Nephron progenitor cell (in vitro differentiated cells): ENCODE measurements around the gene EPB41L5.

Experiments used
- DNase-seq: peaks from one replicate; pipeline ENCODE4 v3.0.0; 2021
- H3K27ac Mint-ChIP-seq: 2 replicates; pipeline ENCODE4 v1.8.0; 2021; ENCODE audit warnings: mild to moderate bottlenecking, moderate library complexity, mixed read lengths
- H3K27me3 Mint-ChIP-seq: 2 replicates; pipeline ENCODE4 v1.8.0; 2021; ENCODE audit warnings: mild to moderate bottlenecking, low read depth, mixed read lengths; ENCODE audit not compliant: poor library complexity
- H3K36me3 Mint-ChIP-seq: 2 replicates; pipeline ENCODE4 v1.8.0; 2021; ENCODE audit warnings: low read depth, mixed read lengths
- H3K4me1 Mint-ChIP-seq: 2 replicates; pipeline ENCODE4 v1.8.0; 2021; ENCODE audit warnings: mixed read lengths
- H3K4me3 Mint-ChIP-seq: 2 replicates; pipeline ENCODE4 v1.8.0; 2021; ENCODE audit warnings: mild to moderate bottlenecking, moderate library complexity, mixed read lengths
- H3K9me3 Mint-ChIP-seq: 2 replicates; pipeline ENCODE4 v1.8.0; 2021; ENCODE audit warnings: mild to moderate bottlenecking, moderate library complexity, mixed read lengths
- CTCF ChIP-seq: fragments of 200-600 bp; sonication (generic); IDR thresholded peaks from 2 replicates; pipeline ENCODE4 v1.5.0; 2021; ENCODE audit warnings: antibody characterized with exemption

Gene EPB41L5

GRCh38 chr2:120001471-120001870, 11.4 kb upstream of the EPB41L5 start:
- Mint-ChIP-seq H3K4me3 (no peak overlapping the region), H3K9me3 (peaks cover 5% of the 10 kb centered on the region), H3K27ac (peak overlapping the region; percentile 3), H3K36me3 (no peaks in the 10 kb centered on the region), H3K27me3 (no peaks in the 10 kb centered on the region), H3K4me1 (peaks cover 16% of the 10 kb centered on the region)
- no peak for TF ChIP-seq CTCF
- no peak for DNase-seq

- H3K9me3 Mint-ChIP-seq = no peaks in the 10 kb centered on the region
- no peak overlapping the region for H3K4me3 Mint-ChIP-seq
- no peak overlapping the region for H3K27ac Mint-ChIP-seq
- peaks cover 12% of the 10 kb centered on the region for H3K4me1 Mint-ChIP-seq
- no peak for DNase-seq
- no peaks in the 10 kb centered on the region for H3K36me3 Mint-ChIP-seq
- no peak for TF ChIP-seq CTCF
- no peaks in the 10 kb centered on the region for H3K27me3 Mint-ChIP-seq
Measured at GRCh38 chr2:120004254-120004653, 8.6 kb upstream of the EPB41L5 start.

- Mint-ChIP-seq H3K4me1 (peaks cover 12% of the 10 kb centered on the region), H3K27me3 (no peaks in the 10 kb centered on the region), H3K27ac (no peak overlapping the region), H3K4me3 (no peak overlapping the region), H3K9me3 (no peaks in the 10 kb centered on the region), H3K36me3 (no peaks in the 10 kb centered on the region)
- no peak for DNase-seq
- TF ChIP-seq CTCF = no peak
Measured at GRCh38 chr2:120005834-120006521, 6.9 kb upstream of the EPB41L5 start.

GRCh38 chr2:120007851-120008250, 5.0 kb upstream of the EPB41L5 start:
- no peaks in the 10 kb centered on the region for H3K9me3 Mint-ChIP-seq
- H3K27ac Mint-ChIP-seq = peak overlapping the region; percentile 34
- peaks cover 10% of the 10 kb centered on the region for H3K4me1 Mint-ChIP-seq
- DNase-seq = no peak
- H3K27me3 Mint-ChIP-seq = no peaks in the 10 kb centered on the region
- H3K36me3 Mint-ChIP-seq = no peaks in the 10 kb centered on the region
- H3K4me3 Mint-ChIP-seq = no peak overlapping the region
- no peak for TF ChIP-seq CTCF

- no peak overlapping the region for H3K27ac Mint-ChIP-seq
Measured at GRCh38 chr2:120012363-120012762, 514 bp upstream of the EPB41L5 start.

More at GRCh38 chr2:120012363-120012762, 514 bp upstream of the EPB41L5 start:
- Mint-ChIP-seq H3K4me3 (peak overlapping the region; percentile 92), H3K27me3 (no peaks in the 10 kb centered on the region), H3K4me1 (peaks cover 27% of the 10 kb centered on the region), H3K9me3 (peaks cover 9% of the 10 kb centered on the region), H3K36me3 (peaks cover 29% of the 10 kb centered on the region)
- no peak for TF ChIP-seq CTCF
- DNase-seq = no peak
